Measurements from ENCODE around the gene TMPRSS3.

The TMPRSS3 gene

DNA sequence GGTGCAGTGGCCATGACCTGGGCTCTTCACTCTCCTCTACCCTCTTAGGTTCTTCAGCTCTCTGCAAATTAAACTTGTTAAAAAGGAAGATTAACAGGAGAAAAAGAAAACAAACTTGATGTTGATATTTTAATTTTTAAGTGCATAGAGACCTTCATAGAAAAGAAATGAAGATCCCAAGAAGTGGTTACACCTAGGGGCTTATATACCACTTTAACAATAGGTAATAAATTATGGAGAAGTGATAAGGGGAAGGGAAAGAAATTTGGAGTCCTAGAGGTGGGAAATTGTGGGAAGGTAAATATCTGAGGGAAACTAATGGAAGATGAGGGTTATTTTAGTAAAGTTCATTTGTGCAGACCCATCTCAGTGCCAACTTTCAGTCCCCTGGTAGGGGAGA lies 64.2 kb downstream of the TMPRSS3 start:
- no peak overlapping the region for H3K9ac ChIP-seq (ENCODE audit: low read depth, low read length)

DNA sequence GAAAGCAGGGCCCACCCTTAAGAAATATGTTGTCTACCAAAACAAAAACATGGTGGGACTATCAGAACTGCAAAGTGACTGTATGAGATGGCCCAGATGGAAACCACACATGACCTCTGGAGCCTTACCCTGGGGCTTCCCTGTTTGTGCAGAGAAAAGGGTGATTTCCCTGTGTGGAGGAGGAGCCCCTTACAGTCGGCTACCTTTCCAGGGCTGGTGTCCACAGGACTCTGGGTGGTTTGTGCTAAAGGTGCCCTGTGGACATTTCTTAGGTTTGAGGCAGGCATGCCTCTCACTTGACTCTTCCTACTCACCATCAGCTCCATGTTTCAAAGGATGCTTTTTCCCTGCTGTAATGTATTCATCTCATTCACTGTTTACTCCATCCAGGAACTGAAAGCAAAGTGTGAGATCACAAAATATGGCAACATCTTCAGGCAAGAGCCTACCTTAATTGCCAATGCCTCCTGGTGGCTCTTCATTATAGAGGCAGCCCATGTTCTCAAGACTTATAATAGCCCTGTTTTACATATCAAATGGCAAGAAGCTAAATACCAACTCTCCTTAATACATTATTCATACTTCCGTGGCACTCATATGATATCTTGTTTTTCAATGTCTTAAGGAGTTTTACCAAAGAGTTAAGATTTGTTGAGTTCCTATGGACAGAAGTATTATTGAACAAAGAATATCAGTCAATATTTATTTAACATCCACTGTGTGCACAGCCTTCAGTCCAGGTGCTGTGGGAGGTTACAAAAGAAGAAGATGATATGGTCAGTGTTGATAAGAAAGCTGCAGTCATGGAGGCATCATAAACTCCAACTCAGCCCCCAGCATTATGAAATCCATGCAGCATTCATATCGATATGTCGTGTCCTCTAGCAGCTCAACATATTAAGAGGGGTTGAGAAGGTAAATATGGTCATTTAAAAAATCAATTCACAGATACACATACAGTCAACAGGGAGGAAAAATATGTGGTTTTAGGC lies 65.2 kb downstream of the TMPRSS3 start:
- Histone ChIP-seq H3K9ac (ENCODE audit: low read depth, low read length) (no peak overlapping the region), H3K9me3 (ENCODE audit: insufficient read depth, low read depth, low read length) (peaks cover 11% of the 10 kb centered on the region; the same call in 1 of the 2 replicates), H3K4me3 (ENCODE audit: low read length) (no peak overlapping the region), H3K36me3 (ENCODE audit: insufficient read depth, low read depth, low read length) (no peaks in the 10 kb centered on the region), H3K27me3 (ENCODE audit: insufficient read depth, low read length) (no peaks in the 10 kb centered on the region), H3K4me1 (ENCODE audit: insufficient read depth, low read length) (peaks cover 11% of the 10 kb centered on the region; the same call in 1 of the 2 replicates), H3K27ac (ENCODE audit: low read length) (no peak overlapping the region)

More for the DNA sequence above, 64.2 kb downstream of the TMPRSS3 start:
- H3K9me3 ChIP-seq (ENCODE audit: insufficient read depth, low read depth, low read length), result peaks cover 11% of the 10 kb centered on the region; the same call in 1 of the 2 replicates
- H3K27ac ChIP-seq (ENCODE audit: low read length), result no peak overlapping the region
- no peaks in the 10 kb centered on the region for H3K27me3 ChIP-seq (ENCODE audit: insufficient read depth, low read length)
- H3K4me3 ChIP-seq (ENCODE audit: low read length), result no peak overlapping the region
- H3K36me3 ChIP-seq (ENCODE audit: insufficient read depth, low read depth, low read length), result no peaks in the 10 kb centered on the region
- H3K4me1 ChIP-seq (ENCODE audit: insufficient read depth, low read length), result peaks cover 18% of the 10 kb centered on the region; the same call in 1 of the 2 replicates

DNA sequence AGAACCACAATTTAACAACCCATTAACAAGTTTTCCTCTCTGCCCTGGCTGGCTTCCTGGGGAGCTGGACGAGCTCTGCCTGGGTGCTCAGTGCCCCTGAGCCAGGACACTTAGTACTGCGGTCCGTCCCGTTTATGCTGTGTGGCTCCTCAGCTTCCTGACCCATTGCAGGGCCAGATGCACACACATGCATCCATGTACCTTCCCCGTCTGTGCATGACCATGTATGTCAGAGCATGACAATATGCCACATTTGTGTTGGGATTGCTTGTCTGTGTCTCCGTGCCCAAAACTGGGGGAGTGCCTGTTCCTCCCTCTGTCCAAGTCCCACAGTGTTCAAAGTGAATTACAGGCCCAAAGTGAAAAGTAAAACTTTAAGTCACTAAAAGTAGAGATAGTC lies 71.0 kb downstream of the TMPRSS3 start:
- H3K27ac ChIP-seq (ENCODE audit: low read length), result no peak overlapping the region
- no peaks in the 10 kb centered on the region for H3K4me1 ChIP-seq (ENCODE audit: insufficient read depth, low read length)
- no peak overlapping the region for H3K9ac ChIP-seq (ENCODE audit: low read depth, low read length)
- H3K4me3 ChIP-seq (ENCODE audit: low read length), result no peak overlapping the region
- no peaks in the 10 kb centered on the region for H3K36me3 ChIP-seq (ENCODE audit: insufficient read depth, low read depth, low read length)
- H3K9me3 ChIP-seq (ENCODE audit: insufficient read depth, low read depth, low read length), result peaks cover 7% of the 10 kb centered on the region; the same call in 1 of the 2 replicates
- no peaks in the 10 kb centered on the region for H3K27me3 ChIP-seq (ENCODE audit: insufficient read depth, low read length)
